Hepatic stellate cell (primary cell): Measurements from ENCODE around the gene GLT1D1.

Experiments used
- DNase-seq: peaks from one replicate; pipeline ENCODE4 v3.0.0; 2011; ENCODE audit warnings: low spot score

The GLT1D1 gene

GRCh38 chr12:128856035-128856790, 2.9 kb downstream of the GLT1D1 start:
- no peak for DNase-seq

GRCh38 chr12:128856791-128857078, 3.5 kb downstream of the GLT1D1 start:
- no peak for DNase-seq

GRCh38 chr12:128857133-128857763, 4.0 kb downstream of the GLT1D1 start:
- no peak for DNase-seq

- no peak for DNase-seq
Measured at GRCh38 chr12:128859311-128859710, 6.0 kb downstream of the GLT1D1 start.

- no peak for DNase-seq
Measured at GRCh38 chr12:128861226-128862016, 8.1 kb downstream of the GLT1D1 start.

GRCh38 chr12:128863957-128864356, 10.7 kb downstream of the GLT1D1 start:
- DNase-seq = no peak

GRCh38 chr12:128864516-128865186, 11.4 kb downstream of the GLT1D1 start:
- no peak for DNase-seq

- DNase-seq = no peak
Measured at GRCh38 chr12:128867466-128867865, 14.2 kb downstream of the GLT1D1 start.

GRCh38 chr12:128871516-128871892, 18.2 kb downstream of the GLT1D1 start:
- no peak for DNase-seq

- DNase-seq = no peak
Measured at GRCh38 chr12:128872303-128872702, 19.0 kb downstream of the GLT1D1 start.

GRCh38 chr12:128876559-128876958, 23.3 kb downstream of the GLT1D1 start:
- DNase-seq = no peak

- DNase-seq = no peak
Measured at GRCh38 chr12:128879898-128880764, 26.9 kb downstream of the GLT1D1 start.

GRCh38 chr12:128891856-128892255, 38.6 kb downstream of the GLT1D1 start:
- no peak for DNase-seq

- no peak for DNase-seq
Measured at GRCh38 chr12:128903236-128903635, 50.0 kb downstream of the GLT1D1 start.

- no peak for DNase-seq
Measured at GRCh38 chr12:128905003-128905544, 51.8 kb downstream of the GLT1D1 start.

GRCh38 chr12:128906485-128907137, 53.3 kb downstream of the GLT1D1 start:
- no peak for DNase-seq

- DNase-seq = no peak
Measured at GRCh38 chr12:128908254-128908653, 55.0 kb downstream of the GLT1D1 start.

- no peak for DNase-seq
Measured at GRCh38 chr12:128909653-128910052, 56.4 kb downstream of the GLT1D1 start.

- no peak for DNase-seq
Measured at GRCh38 chr12:128910629-128911028, 57.4 kb downstream of the GLT1D1 start.

- DNase-seq = no peak
Measured at GRCh38 chr12:128911861-128912260, 58.6 kb downstream of the GLT1D1 start.
